Occipital lobe (tissue), 2 donors: ENCODE measurements around the gene FOXN1. TPM values are rescaled to one million over a fixed set of nuclear protein-coding genes. Genes with fewer than 3 reads are reported as not detected.
A peak's percentile ranks its signal among the peaks of the same experiment; 100 is the strongest.
"Not testable (repeated sequence)": the region's sequence is repeated elsewhere in the genome, so short reads cannot be mapped to it uniquely, and the experiment has no call there.

ENCODE experiments used
- DNase-seq: peaks from one replicate; lab custom pipeline; 2025; lab: John Stamatoyannopoulos, UW
- total RNA-seq: library from RNA; depleted of rRNA; stranded (reverse); fragments of >200 nt; gene quantifications from one replicate; pipeline ENCODE4 v1.2.3, GENCODE V29; 2014

The FOXN1 gene
- total RNA-seq, 1 donor from 2014 or later = not detected

GRCh38 chr17:28573040-28573380 is 66.9 kb downstream of the FOXN1 start:
- DNase-seq = no peak

GRCh38 chr17:28573521-28573920 is 67.4 kb downstream of the FOXN1 start:
- no peak for DNase-seq

GRCh38 chr17:28573966-28574480 is 67.9 kb downstream of the FOXN1 start:
- DNase-seq = no peak

- no peak for DNase-seq
Observed at GRCh38 chr17:28574526-28574925, 68.4 kb downstream of the FOXN1 start.

- DNase-seq = peak; percentile 16
Observed at GRCh38 chr17:28575126-28575795, 69.1 kb downstream of the FOXN1 start.

- not testable (repeated sequence) for DNase-seq
Observed at GRCh38 chr17:28576016-28576415, 69.9 kb downstream of the FOXN1 start.

GRCh38 chr17:28576758-28577465 is 70.8 kb downstream of the FOXN1 start, which contains the start of gene ALDOC:
Gene ALDOC (minus strand): TSS chr17:28576895. CDS start chr17:28575532, 1,363 bp downstream.
- peak; percentile 95 for DNase-seq

GRCh38 chr17:28577466-28577824 is 71.3 kb downstream of the FOXN1 start:
- DNase-seq = no peak

GRCh38 chr17:28578246-28579195 is 72.4 kb downstream of the FOXN1 start:
- no peak for DNase-seq

- DNase-seq = no peak
Observed at GRCh38 chr17:28579526-28579925, 73.4 kb downstream of the FOXN1 start.

- no peak for DNase-seq
Observed at GRCh38 chr17:28580959-28581358, 74.8 kb downstream of the FOXN1 start.

- DNase-seq = no peak
Observed at GRCh38 chr17:28582513-28582912, 76.4 kb downstream of the FOXN1 start.

- DNase-seq = no peak
Observed at GRCh38 chr17:28584434-28584833, 78.3 kb downstream of the FOXN1 start.

GRCh38 chr17:28585851-28586250 is 79.7 kb downstream of the FOXN1 start:
- no peak for DNase-seq

Other genes with a start within 250 kb of the FOXN1 start
- 24.6 TPM for gene TMEM97, start 187.1 kb upstream of the FOXN1 start, total RNA-seq
- 29.6 TPM for gene IFT20, start 170.9 kb upstream of the FOXN1 start, total RNA-seq
- gene TNFAIP1, start 170.6 kb upstream of the FOXN1 start, total RNA-seq = 25.9 TPM
- gene POLDIP2, start 148.8 kb upstream of the FOXN1 start, total RNA-seq = 39.6 TPM
- gene SEBOX, start 141.1 kb upstream of the FOXN1 start, total RNA-seq = not detected
- gene VTN, start 136.0 kb upstream of the FOXN1 start, total RNA-seq = 0.31 TPM
- 17.8 TPM for gene SARM1, start 134.7 kb upstream of the FOXN1 start, total RNA-seq
- gene SLC46A1, start 100.1 kb upstream of the FOXN1 start, total RNA-seq = 21.1 TPM
- not detected for gene SLC13A2, start 32.7 kb upstream of the FOXN1 start, total RNA-seq
- gene UNC119, start 46.3 kb downstream of the FOXN1 start, total RNA-seq = 31.5 TPM
- 12.8 TPM for gene PIGS, start 65.2 kb downstream of the FOXN1 start, total RNA-seq
- 78.1 TPM for gene ALDOC, start 70.5 kb downstream of the FOXN1 start, total RNA-seq
- gene SPAG5, start 92.7 kb downstream of the FOXN1 start, total RNA-seq = 4.7 TPM
- 16.5 TPM for gene RSKR, start 107.8 kb downstream of the FOXN1 start, total RNA-seq
- gene BLTP2, start 138.8 kb downstream of the FOXN1 start, total RNA-seq = 83.8 TPM
- gene SDF2, start 155.6 kb downstream of the FOXN1 start, total RNA-seq = 33.5 TPM
- gene SUPT6H, start 155.9 kb downstream of the FOXN1 start, total RNA-seq = 32.3 TPM
- 3.3 TPM for gene PROCA1, start 205.5 kb downstream of the FOXN1 start, total RNA-seq
- gene RAB34, start 211.5 kb downstream of the FOXN1 start, total RNA-seq = 10.6 TPM
- 414 TPM for gene RPL23A, start 213.6 kb downstream of the FOXN1 start, total RNA-seq
- not detected for gene TLCD1, start 219.9 kb downstream of the FOXN1 start, total RNA-seq
- 0.62 TPM for gene NEK8, start 222.4 kb downstream of the FOXN1 start, total RNA-seq
- gene TRAF4, start 237.7 kb downstream of the FOXN1 start, total RNA-seq = 35.6 TPM